NCI-H460 (cell line): ENCODE measurements around the gene LENG1. TPM values are rescaled to one million over a fixed set of nuclear protein-coding genes. Genes with fewer than 3 reads are reported as not detected.
"Not testable (repeated sequence)": the region's sequence is repeated elsewhere in the genome, so short reads cannot be mapped to it uniquely, and the experiment has no call there.

Experiments
- DNase-seq: peaks from one replicate; pipeline ENCODE4 v3.0.0-alpha.2; 2016; ENCODE audit warnings: low read depth; ENCODE audit errors: extremely low read depth
- polyA plus RNA-seq: library from polyadenylated mRNA; depleted of rRNA; stranded (reverse); fragments of >200 nt; gene quantifications from 2 replicates; pipeline ENCODE4 v1.2.3, GENCODE V29; 2014; cell fraction: nucleus; rRNA removed
- total RNA-seq: library from RNA; depleted of rRNA; stranded (reverse); fragments of >200 nt; shearing (Covaris generic); gene quantifications from 2 replicates; pipeline ENCODE4 v1.2.3, GENCODE V29; 2014; rRNA removed

The LENG1 gene
- total RNA-seq = 7.7 and 8.2 TPM in 2 replicates
- polyA plus RNA-seq = 3.3 and 11.4 TPM in 2 replicates

GRCh38 chr19:54159352-54160181 lies at the start of gene LENG1:
LENG1 (minus strand) TSS chr19:54159721; CDS start chr19:54159695, 26 bp downstream.
- DNase-seq = peak; percentile 99

GRCh38 chr19:54208784-54209057 lies 49.2 kb upstream of the LENG1 start:
- no peak for DNase-seq

- no peak for DNase-seq
Measured at GRCh38 chr19:54207983-54208783, 48.7 kb upstream of the LENG1 start.

GRCh38 chr19:54207676-54207982 lies 48.1 kb upstream of the LENG1 start:
- no peak for DNase-seq

GRCh38 chr19:54207193-54207592 lies 47.7 kb upstream of the LENG1 start:
- not testable (repeated sequence) for DNase-seq

- DNase-seq = no peak
Measured at GRCh38 chr19:54206831-54207177, 47.3 kb upstream of the LENG1 start.

- DNase-seq = no peak
Measured at GRCh38 chr19:54206030-54206830, 46.7 kb upstream of the LENG1 start.

GRCh38 chr19:54204767-54205468 lies 45.4 kb upstream of the LENG1 start:
- no peak for DNase-seq

- no peak for DNase-seq
Measured at GRCh38 chr19:54203151-54203611, 43.7 kb upstream of the LENG1 start.

- DNase-seq = no peak
Measured at GRCh38 chr19:54201980-54202379, 42.5 kb upstream of the LENG1 start.

- no peak for DNase-seq
Measured at GRCh38 chr19:54201172-54201701, 41.7 kb upstream of the LENG1 start.

- no peak for DNase-seq
Measured at GRCh38 chr19:54199401-54199800, 39.9 kb upstream of the LENG1 start.

- DNase-seq = no peak
Measured at GRCh38 chr19:54197121-54197520, 37.6 kb upstream of the LENG1 start.

GRCh38 chr19:54196536-54196935 lies 37.0 kb upstream of the LENG1 start:
- no peak for DNase-seq

- DNase-seq = not testable (repeated sequence)
Measured at GRCh38 chr19:54194463-54194862, 34.9 kb upstream of the LENG1 start.

GRCh38 chr19:54193011-54193410 lies 33.5 kb upstream of the LENG1 start:
- DNase-seq = no peak

- DNase-seq = no peak
Measured at GRCh38 chr19:54191811-54192453, 32.4 kb upstream of the LENG1 start.

- peak; percentile 60 for DNase-seq
Measured at GRCh38 chr19:54191011-54191810, 31.7 kb upstream of the LENG1 start, which contains the start of gene TSEN34. TSEN34 (plus strand) TSS chr19:54191308; CDS start chr19:54191365, 57 bp downstream.

GRCh38 chr19:54190503-54191010 lies 31.0 kb upstream of the LENG1 start:
- DNase-seq = peak; percentile 98
